Activated CD4-positive, alpha-beta memory T cell treated with anti-CD3 and anti-CD28 coated beads for 36 hours (primary cell): Measurements from ENCODE around the gene KLHL42. TPM values are rescaled to one million over a fixed set of nuclear protein-coding genes. Genes with fewer than 3 reads are reported as not detected.
"Not testable (repeated sequence)": the region's sequence is repeated elsewhere in the genome, so short reads cannot be mapped to it uniquely, and the experiment has no call there.

Experiments
- CTCF ChIA-PET: fragments of 350-600 bp; sonication (Branson Sonifier 250); formaldehyde crosslinking; loops from one replicate; lab custom pipeline; 2021; ENCODE audit warnings: antibody characterized with exemption, inconsistent platforms; lab: Charles Lee
- POLR2A ChIA-PET: fragments of 350-600 bp; sonication (Branson Sonifier 250); formaldehyde crosslinking; loops from one replicate; lab custom pipeline; 2021; ENCODE audit warnings: antibody characterized with exemption; lab: Charles Lee
- DNase-seq: peaks from one replicate; pipeline ENCODE4 v3.0.0-alpha.2; 2020
- H3K27ac Mint-ChIP-seq: one replicate; pipeline ENCODE4 v1.8.0; 2021; ENCODE audit warnings: mixed read lengths
- H3K27me3 Mint-ChIP-seq: one replicate; pipeline ENCODE4 v1.8.0; 2021; ENCODE audit warnings: mixed read lengths
- H3K36me3 Mint-ChIP-seq: one replicate; pipeline ENCODE4 v1.8.0; 2021; ENCODE audit warnings: mixed read lengths
- H3K4me1 Mint-ChIP-seq: one replicate; pipeline ENCODE4 v1.8.0; 2021; ENCODE audit warnings: low read depth, mixed read lengths
- H3K4me3 Mint-ChIP-seq: one replicate; pipeline ENCODE4 v1.8.0; 2021; ENCODE audit warnings: mild to moderate bottlenecking, mixed read lengths
- H3K9me3 Mint-ChIP-seq: one replicate; pipeline ENCODE4 v1.8.0; 2021; ENCODE audit warnings: mixed read lengths
- intact Hi-C: fragments of 100-400 bp; cut with micrococcal nuclease; formaldehyde crosslinking; loops from one replicate; pipeline ENCODE4 v1.15.1; 2023
- total RNA-seq, 2 experiments: library from RNA; stranded (reverse); gene quantifications; one replicate each; pipeline ENCODE4 v1.2.3, GENCODE V29; 2021

KLHL42 gene, protein sequence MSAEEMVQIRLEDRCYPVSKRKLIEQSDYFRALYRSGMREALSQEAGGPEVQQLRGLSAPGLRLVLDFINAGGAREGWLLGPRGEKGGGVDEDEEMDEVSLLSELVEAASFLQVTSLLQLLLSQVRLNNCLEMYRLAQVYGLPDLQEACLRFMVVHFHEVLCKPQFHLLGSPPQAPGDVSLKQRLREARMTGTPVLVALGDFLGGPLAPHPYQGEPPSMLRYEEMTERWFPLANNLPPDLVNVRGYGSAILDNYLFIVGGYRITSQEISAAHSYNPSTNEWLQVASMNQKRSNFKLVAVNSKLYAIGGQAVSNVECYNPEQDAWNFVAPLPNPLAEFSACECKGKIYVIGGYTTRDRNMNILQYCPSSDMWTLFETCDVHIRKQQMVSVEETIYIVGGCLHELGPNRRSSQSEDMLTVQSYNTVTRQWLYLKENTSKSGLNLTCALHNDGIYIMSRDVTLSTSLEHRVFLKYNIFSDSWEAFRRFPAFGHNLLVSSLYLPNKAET
- total RNA-seq, result 1 to 10 TPM; 8.2 to 9.1 TPM

GRCh38 chr12:27779920-27780611, at the start of gene KLHL42, which contains the start of gene MANSC4:
Gene KLHL42 (plus strand): TSS chr12:27780233. CDS start chr12:27780331, 98 bp downstream.
Gene MANSC4 (minus strand): TSS chr12:27780236. CDS start chr12:27771276, 8,960 bp downstream.
- Mint-ChIP-seq H3K4me1 (peaks cover 30% of the 10 kb centered on the region), H3K36me3 (peaks cover 17% of the 10 kb centered on the region), H3K27me3 (no peaks in the 10 kb centered on the region), H3K4me3 (peak within 1 kb of the TSS; percentile 78), H3K9me3 (no peaks in the 10 kb centered on the region), H3K27ac (peak within 1 kb of the TSS; percentile 65)
- DNase-seq, result peak; percentile 73
- ChIA-PET CTCF (interaction anchor here (0.6 to 2.4 kb wide), 7 partner anchors 15 to 84 kb away, joined by 3 to 21 read pairs (median 4); no protein-coding TSS in a partner anchor), POLR2A (interaction anchor here (0.8 to 1.8 kb wide), 5 partner anchors 10 to 47 kb away, joined by 3 to 11 read pairs (median 4); no protein-coding TSS in a partner anchor)
- intact Hi-C loops, result loop anchor here (1.0 to 10.0 kb wide), 3 partner anchors 42 to 845 kb away; partner anchors contain the start of genes FGFR1OP2, INTS13 and MRPS35

- intact Hi-C loops, result loop anchor here (5.0 to 10.0 kb wide), 2 partner anchors 820 to 1263 kb away; no protein-coding TSS in a partner anchor
- H3K4me3 Mint-ChIP-seq, result no peak overlapping the region
Observed at GRCh38 chr12:27732281-27732680, 47.8 kb upstream of the KLHL42 start.

DNA sequence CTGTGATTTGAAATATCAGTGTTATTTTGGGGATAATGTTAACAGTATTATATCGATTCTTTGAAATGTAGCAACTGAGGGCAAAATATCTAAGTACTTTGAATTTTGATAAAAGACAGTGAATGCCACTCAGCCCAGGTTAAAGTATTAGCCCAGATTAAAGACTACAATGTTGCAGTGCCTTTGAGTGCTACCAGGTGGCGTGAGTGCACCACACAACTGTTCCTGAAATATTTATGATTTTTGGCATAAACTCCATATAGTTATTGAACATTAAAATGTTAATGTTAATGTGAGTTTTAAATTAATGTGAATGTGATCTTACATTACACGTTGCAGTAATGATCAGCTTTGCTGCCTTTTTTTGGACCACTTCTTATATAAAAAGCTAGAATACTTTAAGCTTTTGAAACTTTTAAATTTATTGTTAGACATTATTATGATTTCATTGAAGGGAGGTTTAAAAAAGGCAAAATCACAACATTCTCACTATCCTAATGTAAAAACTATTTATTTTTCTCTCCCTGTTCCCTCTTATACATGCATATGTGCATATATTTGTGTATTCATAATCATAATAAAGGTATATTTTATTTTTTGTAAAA, 46.9 kb upstream of the KLHL42 start:
- CTCF ChIA-PET, result interaction anchor here (0.6 to 9.5 kb wide), 25 partner anchors 9 to 1140 kb away, joined by 3 to 102 read pairs (median 4); partner anchors contain the start of genes KLHL42 and MANSC4

More at GRCh38 chr12:27732281-27732680, 47.8 kb upstream of the KLHL42 start:
- Mint-ChIP-seq H3K36me3 (peaks cover 20% of the 10 kb centered on the region), H3K4me1 (no peaks in the 10 kb centered on the region), H3K27me3 (no peaks in the 10 kb centered on the region), H3K9me3 (no peaks in the 10 kb centered on the region), H3K27ac (no peak overlapping the region)
- ChIA-PET CTCF (interaction anchor here (0.6 to 9.5 kb wide), 24 partner anchors 8 to 1141 kb away, joined by 3 to 102 read pairs (median 4); partner anchors contain the start of genes KLHL42 and MANSC4), POLR2A (interaction anchor here (1.0 kb wide), 1 partner anchor 47 kb away, joined by 4 read pairs; the partner anchor contains the start of genes KLHL42 and MANSC4)
- DNase-seq, result no peak

GRCh38 chr12:27733791-27734190, 46.2 kb upstream of the KLHL42 start:
- Mint-ChIP-seq H3K4me3 (no peak overlapping the region), H3K36me3 (peaks cover 23% of the 10 kb centered on the region), H3K27me3 (no peaks in the 10 kb centered on the region), H3K4me1 (peaks cover under 1% of the 10 kb centered on the region), H3K27ac (no peak overlapping the region), H3K9me3 (no peaks in the 10 kb centered on the region)
- intact Hi-C loops, result loop anchor here (1.0 to 10.0 kb wide), 4 partner anchors 88 to 1261 kb away; no protein-coding TSS in a partner anchor
- DNase-seq, result no peak
- CTCF ChIA-PET, result interaction anchor here (0.9 to 9.5 kb wide), 16 partner anchors 13 to 1140 kb away, joined by 3 to 102 read pairs (median 5); partner anchors contain the start of genes KLHL42 and MANSC4
- POLR2A ChIA-PET, result no interaction called here

More for the DNA sequence above, 46.9 kb upstream of the KLHL42 start:
- Mint-ChIP-seq H3K9me3 (no peaks in the 10 kb centered on the region), H3K4me3 (no peak overlapping the region), H3K27ac (no peak overlapping the region), H3K4me1 (no peaks in the 10 kb centered on the region), H3K27me3 (no peaks in the 10 kb centered on the region), H3K36me3 (peaks cover 23% of the 10 kb centered on the region)
- peak; percentile 46 for DNase-seq
- intact Hi-C loops, result loop anchor here (1.0 to 10.0 kb wide), 4 partner anchors 88 to 1262 kb away; no protein-coding TSS in a partner anchor
- POLR2A ChIA-PET, result interaction anchor here (1.0 kb wide), 1 partner anchor 46 kb away, joined by 4 read pairs; the partner anchor contains the start of genes KLHL42 and MANSC4

GRCh38 chr12:27734321-27734720, 45.7 kb upstream of the KLHL42 start:
- H3K4me1 Mint-ChIP-seq, H3K27ac Mint-ChIP-seq, H3K9me3 Mint-ChIP-seq, H3K4me3 Mint-ChIP-seq, DNase-seq, POLR2A ChIA-PET, H3K27me3 Mint-ChIP-seq: not testable (repeated sequence)
- peaks cover 23% of the 10 kb centered on the region for H3K36me3 Mint-ChIP-seq
- intact Hi-C loops, result loop anchor here (5.0 to 10.0 kb wide), 2 partner anchors 818 to 1260 kb away; no protein-coding TSS in a partner anchor
- CTCF ChIA-PET, result interaction anchor here (1.0 to 9.5 kb wide), 6 partner anchors 60 to 1139 kb away, joined by 3 to 102 read pairs (median 12); no protein-coding TSS in a partner anchor

- no peak for DNase-seq
- no peaks in the 10 kb centered on the region for H3K27me3 Mint-ChIP-seq
- POLR2A ChIA-PET, result no interaction called here
- intact Hi-C loops, result no loop called here
- H3K9me3 Mint-ChIP-seq, result no peaks in the 10 kb centered on the region
- CTCF ChIA-PET, result interaction anchor here (1.7 kb wide), 1 partner anchor 78 kb away, joined by 4 read pairs; no protein-coding TSS in a partner anchor
- peaks cover 4% of the 10 kb centered on the region for H3K4me1 Mint-ChIP-seq
- H3K4me3 Mint-ChIP-seq, result no peak overlapping the region
- no peak overlapping the region for H3K27ac Mint-ChIP-seq
- H3K36me3 Mint-ChIP-seq, result peaks cover 29% of the 10 kb centered on the region
Observed at GRCh38 chr12:27743601-27744000, 36.4 kb upstream of the KLHL42 start.

DNA sequence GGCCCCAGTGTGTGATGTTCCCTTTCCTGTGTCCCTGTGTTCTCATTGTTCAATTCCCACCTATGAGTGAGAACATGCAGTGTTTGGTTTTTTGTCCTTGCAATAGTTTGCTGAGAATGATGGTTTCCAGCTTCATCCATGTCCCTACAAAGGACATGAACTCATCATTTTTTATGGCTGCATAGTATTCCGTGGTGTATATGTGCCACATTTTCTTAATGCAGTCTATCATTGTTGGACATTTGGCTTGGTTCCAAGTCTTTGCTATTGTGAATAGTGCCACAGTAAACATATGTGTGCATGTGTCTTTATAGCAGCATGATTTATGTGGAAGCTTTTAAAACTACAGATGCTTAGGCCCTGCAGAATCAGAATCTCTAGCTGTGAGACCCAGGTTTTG, 34.3 kb upstream of the KLHL42 start:
- peaks cover 28% of the 10 kb centered on the region for H3K36me3 Mint-ChIP-seq
- DNase-seq, intact Hi-C loops, H3K4me1 Mint-ChIP-seq, H3K27me3 Mint-ChIP-seq, H3K4me3 Mint-ChIP-seq, POLR2A ChIA-PET, CTCF ChIA-PET, H3K9me3 Mint-ChIP-seq, H3K27ac Mint-ChIP-seq: not testable (repeated sequence)

GRCh38 chr12:27747111-27747820, 32.8 kb upstream of the KLHL42 start:
- H3K4me1 Mint-ChIP-seq, result no peaks in the 10 kb centered on the region
- POLR2A ChIA-PET, result no interaction called here
- CTCF ChIA-PET, result no interaction called here

GRCh38 chr12:27751386-27752047, 28.5 kb upstream of the KLHL42 start:
- no peaks in the 10 kb centered on the region for H3K27me3 Mint-ChIP-seq
- no peak for DNase-seq
- H3K4me1 Mint-ChIP-seq, result no peaks in the 10 kb centered on the region
- H3K9me3 Mint-ChIP-seq, result no peaks in the 10 kb centered on the region
- no peak overlapping the region for H3K27ac Mint-ChIP-seq
- no peak overlapping the region for H3K4me3 Mint-ChIP-seq
- H3K36me3 Mint-ChIP-seq, result peaks cover 19% of the 10 kb centered on the region
- intact Hi-C loops, result no loop called here
- ChIA-PET POLR2A (no interaction called here), CTCF (no interaction called here)

More at GRCh38 chr12:27747111-27747820, 32.8 kb upstream of the KLHL42 start:
- Mint-ChIP-seq H3K27ac (no peak overlapping the region), H3K9me3 (no peaks in the 10 kb centered on the region), H3K4me3 (no peak overlapping the region), H3K36me3 (peaks cover 27% of the 10 kb centered on the region), H3K27me3 (no peaks in the 10 kb centered on the region)
- intact Hi-C loops, result no loop called here
- no peak for DNase-seq

DNA sequence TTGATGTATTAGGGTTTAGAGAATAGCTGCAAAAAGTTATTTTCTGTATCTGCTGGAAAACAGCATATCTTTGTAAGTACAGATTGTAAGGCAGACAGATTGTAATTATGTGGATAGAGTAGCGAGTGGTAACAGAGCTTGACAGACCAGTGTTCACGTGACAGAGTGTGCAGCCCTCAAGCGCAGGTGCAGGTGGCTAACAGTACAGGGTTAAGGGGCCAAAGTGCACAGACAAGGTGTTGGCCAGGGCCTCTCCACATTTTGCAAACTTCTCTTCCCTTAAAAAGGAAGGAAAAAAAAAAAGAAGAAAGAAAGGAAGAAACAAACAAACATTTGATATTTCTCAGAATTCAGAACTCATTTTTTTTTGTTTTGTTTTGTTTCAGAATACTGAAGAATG, 25.2 kb upstream of the KLHL42 start:
- CTCF ChIA-PET, result interaction anchor here (0.7 to 1.4 kb wide), 2 partner anchors 22 to 365 kb away, joined by 3 to 6 read pairs; no protein-coding TSS in a partner anchor

More for the DNA sequence above, 25.2 kb upstream of the KLHL42 start:
- H3K27ac Mint-ChIP-seq, result no peak overlapping the region
- no peaks in the 10 kb centered on the region for H3K4me1 Mint-ChIP-seq
- no peaks in the 10 kb centered on the region for H3K27me3 Mint-ChIP-seq
- H3K36me3 Mint-ChIP-seq, result peaks cover 19% of the 10 kb centered on the region
- POLR2A ChIA-PET, result no interaction called here
- H3K9me3 Mint-ChIP-seq, result no peaks in the 10 kb centered on the region
- intact Hi-C loops, result no loop called here
- no peak for DNase-seq
- no peak overlapping the region for H3K4me3 Mint-ChIP-seq
